H9 (cell line): ENCODE results near the gene CACHD1. TPM values are rescaled to one million over a fixed set of nuclear protein-coding genes. Genes with fewer than 3 reads are reported as not detected.

ENCODE experiments used
- microRNA-seq: library from miRNA; unstranded; fragments of <30 nt; microRNA quantifications from one replicate; pipeline ENCODE4, GENCODE V29; 2020; ENCODE audit warnings: borderline microRNAs expressed
- total RNA-seq: library from RNA; stranded (reverse); gene quantifications from 2 replicates; pipeline ENCODE4 v1.2.1, GENCODE V29; 2021

The CACHD1 gene
- total RNA-seq, 1 experiment from 2014 or later = 94.2 TPM

Small RNA genes within 50 kb of the gene (microRNA-seq; reads per million reads assigned to microRNA genes)
- not detected for gene MIR4794
